Panc1 (cell line): Measurements from ENCODE around the gene PHF19.

Experiments
- CTCF ChIP-seq: fragments of 450-650 bp; IDR thresholded peaks from 2 replicates; pipeline ENCODE4 v1.5.1; 2017; ENCODE audit warnings: mild to moderate bottlenecking
- POLR2AphosphoS5 ChIP-seq: IDR thresholded peaks from 2 replicates; pipeline ENCODE4 v1.6.1; 2012; ENCODE audit warnings: mild to moderate bottlenecking, low read depth, low read length, moderate library complexity
- SIN3A ChIP-seq: IDR thresholded peaks from 2 replicates; pipeline ENCODE4 v1.6.1; 2012; ENCODE audit warnings: low read depth, mild to moderate bottlenecking, low read length, moderate library complexity, borderline replicate concordance; ENCODE audit not compliant: insufficient read depth
- TCF7L2 ChIP-seq: IDR thresholded peaks from 2 replicates; pipeline ENCODE4 v1.6.1; 2011; ENCODE audit warnings: mild to moderate bottlenecking, low read depth, low read length, inconsistent platforms
- TF ChIP-seq, protein P1 (sequence below), 2 experiments: IDR thresholded peaks; 2 replicates each; pipeline ENCODE4 v1.6.1; 2011 to 2012; ENCODE audit warnings: low read depth in 2 of 2, control low read depth in 1 of 2, low read length in 1 of 2, mild to moderate bottlenecking in 1 of 2, moderate library complexity in 1 of 2; ENCODE audit not compliant: insufficient read depth in 1 of 2

GRCh38 chr9:120877276-120878034 is 467 bp upstream of the PHF19 start:
- TF ChIP-seq TCF7L2 (no peak), CTCF (no peak; the same call in 1 of the 2 replicates), POLR2AphosphoS5 (no peak), SIN3A (no peak)
- TF ChIP-seq, protein P1, sequence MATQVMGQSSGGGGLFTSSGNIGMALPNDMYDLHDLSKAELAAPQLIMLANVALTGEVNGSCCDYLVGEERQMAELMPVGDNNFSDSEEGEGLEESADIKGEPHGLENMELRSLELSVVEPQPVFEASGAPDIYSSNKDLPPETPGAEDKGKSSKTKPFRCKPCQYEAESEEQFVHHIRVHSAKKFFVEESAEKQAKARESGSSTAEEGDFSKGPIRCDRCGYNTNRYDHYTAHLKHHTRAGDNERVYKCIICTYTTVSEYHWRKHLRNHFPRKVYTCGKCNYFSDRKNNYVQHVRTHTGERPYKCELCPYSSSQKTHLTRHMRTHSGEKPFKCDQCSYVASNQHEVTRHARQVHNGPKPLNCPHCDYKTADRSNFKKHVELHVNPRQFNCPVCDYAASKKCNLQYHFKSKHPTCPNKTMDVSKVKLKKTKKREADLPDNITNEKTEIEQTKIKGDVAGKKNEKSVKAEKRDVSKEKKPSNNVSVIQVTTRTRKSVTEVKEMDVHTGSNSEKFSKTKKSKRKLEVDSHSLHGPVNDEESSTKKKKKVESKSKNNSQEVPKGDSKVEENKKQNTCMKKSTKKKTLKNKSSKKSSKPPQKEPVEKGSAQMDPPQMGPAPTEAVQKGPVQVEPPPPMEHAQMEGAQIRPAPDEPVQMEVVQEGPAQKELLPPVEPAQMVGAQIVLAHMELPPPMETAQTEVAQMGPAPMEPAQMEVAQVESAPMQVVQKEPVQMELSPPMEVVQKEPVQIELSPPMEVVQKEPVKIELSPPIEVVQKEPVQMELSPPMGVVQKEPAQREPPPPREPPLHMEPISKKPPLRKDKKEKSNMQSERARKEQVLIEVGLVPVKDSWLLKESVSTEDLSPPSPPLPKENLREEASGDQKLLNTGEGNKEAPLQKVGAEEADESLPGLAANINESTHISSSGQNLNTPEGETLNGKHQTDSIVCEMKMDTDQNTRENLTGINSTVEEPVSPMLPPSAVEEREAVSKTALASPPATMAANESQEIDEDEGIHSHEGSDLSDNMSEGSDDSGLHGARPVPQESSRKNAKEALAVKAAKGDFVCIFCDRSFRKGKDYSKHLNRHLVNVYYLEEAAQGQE (IDR thresholded peaks at IDR 0.05; ENCODE audit: insufficient read depth in 1 of 2, low read depth in 2 of 2, low read length in 1 of 2), result no peak
